IMR-90 (cell line): ENCODE measurements around the gene INHBE.

Experiments used
- BHLHE40 ChIP-seq: fragments of 150-350 bp; IDR thresholded peaks from 2 replicates; pipeline ENCODE4 v1.6.1; 2016; ENCODE audit warnings: mild to moderate bottlenecking, low read depth, low read length
- CEBPB ChIP-seq: IDR thresholded peaks from 2 replicates; pipeline ENCODE4 v1.6.1; 2012; ENCODE audit warnings: low read depth, low read length, improper control_type of control experiment
- FOS ChIP-seq: fragments of 150-350 bp; IDR thresholded peaks from 2 replicates; pipeline ENCODE4 v1.6.1; 2016; ENCODE audit warnings: low read depth, low read length
- MAZ ChIP-seq: IDR thresholded peaks from 2 replicates; pipeline ENCODE4 v1.6.1; 2012; ENCODE audit warnings: low read depth, mild to moderate bottlenecking, low read length, improper control_type of control experiment, moderate library complexity, borderline replicate concordance
- MXI1 ChIP-seq: IDR thresholded peaks from 2 replicates; pipeline ENCODE4 v1.6.1; 2012; ENCODE audit warnings: low read depth, mild to moderate bottlenecking, low read length, moderate library complexity, borderline replicate concordance
- POLR2A ChIP-seq: IDR thresholded peaks from 2 replicates; pipeline ENCODE4 v1.6.1; 2012; ENCODE audit warnings: mild to moderate bottlenecking, low read depth, low read length
- RAD21 ChIP-seq: IDR thresholded peaks from 2 replicates; pipeline ENCODE4 v1.6.1; 2012; ENCODE audit warnings: low read length, improper control_type of control experiment
- RFX5 ChIP-seq: IDR thresholded peaks from 2 replicates; pipeline ENCODE4 v1.8.0; 2012; ENCODE audit warnings: low read depth, mild to moderate bottlenecking, low read length, moderate library complexity
- SMC3 ChIP-seq: fragments of 150-350 bp; IDR thresholded peaks from 2 replicates; pipeline ENCODE4 v1.6.1; 2016; ENCODE audit warnings: low read depth, mild to moderate bottlenecking, antibody characterized with exemption, low read length, moderate library complexity
- TF ChIP-seq, protein P1 (sequence below): conservative IDR thresholded peaks from 2 replicates; pipeline ENCODE4 v1.5.1; 2012; ENCODE audit warnings: mild to moderate bottlenecking, low read depth, low read length, improper control_type of control experiment
- TF ChIP-seq, protein P2 (sequence below): fragments of 150-350 bp; IDR thresholded peaks from 2 replicates; pipeline ENCODE4 v1.6.1; 2017; ENCODE audit warnings: mild to moderate bottlenecking, antibody characterized with exemption, low read length, low read depth
- TF ChIP-seq, protein P3 (sequence below): fragments of 150-350 bp; IDR thresholded peaks from 2 replicates; pipeline ENCODE4 v1.6.1; 2016; ENCODE audit warnings: low read depth, mild to moderate bottlenecking, low read length, moderate library complexity, borderline replicate concordance

DNA sequence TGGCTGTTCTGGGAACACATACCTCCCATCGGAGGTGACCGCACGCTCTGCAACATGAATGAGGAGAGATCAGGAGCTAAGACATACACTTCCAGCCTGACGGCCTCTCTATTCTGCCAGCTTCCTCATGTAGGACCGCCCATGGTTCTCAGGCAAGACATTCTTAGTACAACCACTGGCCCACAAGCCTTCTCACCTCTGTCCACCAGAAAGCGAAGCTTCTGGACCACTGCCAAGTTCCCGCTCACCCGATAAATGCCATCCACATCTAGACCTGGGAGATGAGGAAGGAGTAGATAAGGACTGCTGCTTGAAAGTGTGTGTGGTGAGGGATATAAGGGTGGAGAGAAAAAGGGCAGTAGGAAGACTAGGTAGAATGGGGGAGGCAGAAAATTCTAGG lies 19.3 kb downstream of the INHBE start:
- TF ChIP-seq, protein P1, sequence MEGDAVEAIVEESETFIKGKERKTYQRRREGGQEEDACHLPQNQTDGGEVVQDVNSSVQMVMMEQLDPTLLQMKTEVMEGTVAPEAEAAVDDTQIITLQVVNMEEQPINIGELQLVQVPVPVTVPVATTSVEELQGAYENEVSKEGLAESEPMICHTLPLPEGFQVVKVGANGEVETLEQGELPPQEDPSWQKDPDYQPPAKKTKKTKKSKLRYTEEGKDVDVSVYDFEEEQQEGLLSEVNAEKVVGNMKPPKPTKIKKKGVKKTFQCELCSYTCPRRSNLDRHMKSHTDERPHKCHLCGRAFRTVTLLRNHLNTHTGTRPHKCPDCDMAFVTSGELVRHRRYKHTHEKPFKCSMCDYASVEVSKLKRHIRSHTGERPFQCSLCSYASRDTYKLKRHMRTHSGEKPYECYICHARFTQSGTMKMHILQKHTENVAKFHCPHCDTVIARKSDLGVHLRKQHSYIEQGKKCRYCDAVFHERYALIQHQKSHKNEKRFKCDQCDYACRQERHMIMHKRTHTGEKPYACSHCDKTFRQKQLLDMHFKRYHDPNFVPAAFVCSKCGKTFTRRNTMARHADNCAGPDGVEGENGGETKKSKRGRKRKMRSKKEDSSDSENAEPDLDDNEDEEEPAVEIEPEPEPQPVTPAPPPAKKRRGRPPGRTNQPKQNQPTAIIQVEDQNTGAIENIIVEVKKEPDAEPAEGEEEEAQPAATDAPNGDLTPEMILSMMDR: no peak
- TF ChIP-seq RFX5: no peak
- TF ChIP-seq, protein P2, sequence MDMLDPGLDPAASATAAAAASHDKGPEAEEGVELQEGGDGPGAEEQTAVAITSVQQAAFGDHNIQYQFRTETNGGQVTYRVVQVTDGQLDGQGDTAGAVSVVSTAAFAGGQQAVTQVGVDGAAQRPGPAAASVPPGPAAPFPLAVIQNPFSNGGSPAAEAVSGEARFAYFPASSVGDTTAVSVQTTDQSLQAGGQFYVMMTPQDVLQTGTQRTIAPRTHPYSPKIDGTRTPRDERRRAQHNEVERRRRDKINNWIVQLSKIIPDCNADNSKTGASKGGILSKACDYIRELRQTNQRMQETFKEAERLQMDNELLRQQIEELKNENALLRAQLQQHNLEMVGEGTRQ: no peak
- no peak for TF ChIP-seq POLR2A
- TF ChIP-seq SMC3: no peak
- TF ChIP-seq, protein P3, sequence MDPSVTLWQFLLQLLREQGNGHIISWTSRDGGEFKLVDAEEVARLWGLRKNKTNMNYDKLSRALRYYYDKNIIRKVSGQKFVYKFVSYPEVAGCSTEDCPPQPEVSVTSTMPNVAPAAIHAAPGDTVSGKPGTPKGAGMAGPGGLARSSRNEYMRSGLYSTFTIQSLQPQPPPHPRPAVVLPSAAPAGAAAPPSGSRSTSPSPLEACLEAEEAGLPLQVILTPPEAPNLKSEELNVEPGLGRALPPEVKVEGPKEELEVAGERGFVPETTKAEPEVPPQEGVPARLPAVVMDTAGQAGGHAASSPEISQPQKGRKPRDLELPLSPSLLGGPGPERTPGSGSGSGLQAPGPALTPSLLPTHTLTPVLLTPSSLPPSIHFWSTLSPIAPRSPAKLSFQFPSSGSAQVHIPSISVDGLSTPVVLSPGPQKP: no peak
- TF ChIP-seq MXI1: no peak
- no peak for TF ChIP-seq MAZ
- no peak for TF ChIP-seq BHLHE40
- TF ChIP-seq CEBPB: no peak
- TF ChIP-seq FOS: no peak
- no peak for TF ChIP-seq RAD21
